ENCODE results near the gene ZNF385B. TPM values are rescaled to one million over a fixed set of nuclear protein-coding genes. Genes with fewer than 3 reads are reported as not detected.

The ZNF385B gene
- polyA plus RNA-seq, 1 donor from 2014 or later: 0.31 TPM

DNA sequence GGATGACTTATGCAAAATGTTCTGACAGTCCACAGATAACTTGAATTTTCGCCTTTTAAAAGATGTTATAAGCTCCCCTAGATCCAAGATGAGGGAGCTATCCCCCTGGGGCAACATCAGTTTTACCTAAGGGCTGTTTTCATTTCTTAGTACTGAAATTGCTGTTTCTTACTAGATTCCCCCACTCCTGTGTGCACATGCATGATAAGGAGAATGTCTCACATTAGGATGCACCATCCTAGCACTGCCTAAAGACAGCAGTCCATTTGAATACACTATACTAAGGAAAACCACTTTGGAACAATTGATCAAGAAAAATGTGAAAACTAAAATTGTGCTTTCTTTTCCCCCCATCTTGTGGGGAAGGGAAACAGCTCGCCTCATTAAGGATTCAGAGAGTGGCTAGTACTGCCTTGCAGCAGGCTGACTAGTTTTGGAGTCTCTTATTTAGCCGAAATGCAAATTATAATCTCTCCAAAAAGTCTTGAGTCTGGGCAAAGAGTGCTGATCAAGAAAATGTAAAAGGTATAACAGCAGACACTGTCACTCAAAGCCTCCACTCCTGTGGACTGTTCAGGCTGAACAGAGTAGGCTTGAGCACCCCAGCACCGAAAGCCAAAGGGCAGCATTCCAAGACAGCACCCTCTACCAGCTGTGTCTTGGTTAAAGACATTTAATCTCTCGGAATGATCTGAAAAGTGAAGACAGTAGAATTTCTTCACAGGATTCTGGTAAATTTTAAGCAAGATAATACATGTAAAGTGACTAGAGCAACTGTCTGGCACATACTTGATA is 65.0 kb downstream of the ZNF385B start:
- TF ChIP-seq EP300 (conservative IDR thresholded peaks at IDR 0.05; ENCODE audit: poor library complexity, severe bottlenecking) (no peak), POLR2AphosphoS5 (IDR thresholded peaks at IDR 0.05) (no peak), EZH2 (IDR thresholded peaks at IDR 0.05; ENCODE audit: borderline replicate concordance, insufficient read depth, low read length, poor library complexity, severe bottlenecking) (no peak), SMC3 (conservative IDR thresholded peaks at IDR 0.05; ENCODE audit: poor library complexity) (no peak), MXI1 (conservative IDR thresholded peaks at IDR 0.05; ENCODE audit: poor library complexity, severe bottlenecking) (no peak)
- H3F3A ChIP-seq (ENCODE audit: insufficient read depth, low read length, poor library complexity, severe bottlenecking): no peaks in the 10 kb centered on the region
- no peaks in the 10 kb centered on the region for H3K79me2 ChIP-seq (replicated peaks; ENCODE audit: insufficient read depth, low read length)
- H2AFZ ChIP-seq (ENCODE audit: low read depth, low read length): no peak overlapping the region
- H3K27ac ChIP-seq (ENCODE audit: low read length): no peak overlapping the region
- H4K20me1 ChIP-seq (ENCODE audit: insufficient read depth): no peaks in the 10 kb centered on the region
- no peak overlapping the region for H3K4me2 ChIP-seq (ENCODE audit: low read length)
- H3K9me2 ChIP-seq (ENCODE audit: insufficient read depth, low read length): no peaks in the 10 kb centered on the region
- H3K9ac ChIP-seq (ENCODE audit: low read length): no peak overlapping the region
- H3K36me3 ChIP-seq (ENCODE audit: insufficient read depth, low read length): no peaks in the 10 kb centered on the region
- no peaks in the 10 kb centered on the region for H3K9me3 ChIP-seq (ENCODE audit: low read length)
- H3K4me3 ChIP-seq (ENCODE audit: low read length): no peak overlapping the region
- H3K27me3 ChIP-seq (ENCODE audit: insufficient read depth, low read depth, low read length): no peaks in the 10 kb centered on the region

DNA sequence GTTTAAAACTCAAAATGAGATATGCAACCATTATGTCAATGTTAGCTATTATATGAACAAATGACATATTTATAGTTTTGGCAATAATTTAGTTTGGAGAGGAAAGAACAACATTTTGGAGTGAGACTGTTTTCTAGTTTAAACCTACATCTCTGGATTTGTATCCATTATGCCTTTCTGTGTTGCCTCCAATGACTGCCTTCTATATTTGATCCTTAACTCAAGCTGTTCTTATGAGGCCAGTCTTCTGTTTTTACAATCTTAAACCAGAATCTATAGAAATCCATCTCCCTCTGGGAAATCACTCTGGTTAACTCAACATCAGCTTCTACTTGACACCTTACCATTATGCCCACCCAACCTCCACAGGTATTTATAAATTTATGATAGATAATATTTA is 67.5 kb downstream of the ZNF385B start:
- TF ChIP-seq SMC3 (conservative IDR thresholded peaks at IDR 0.05; ENCODE audit: poor library complexity) (no peak), EZH2 (IDR thresholded peaks at IDR 0.05; ENCODE audit: borderline replicate concordance, insufficient read depth, low read length, poor library complexity, severe bottlenecking) (no peak), TAF1 (IDR thresholded peaks at IDR 0.05; ENCODE audit: low read depth) (no peak), RAD21 (conservative IDR thresholded peaks at IDR 0.05) (no peak), MXI1 (conservative IDR thresholded peaks at IDR 0.05; ENCODE audit: poor library complexity, severe bottlenecking) (no peak), POLR2AphosphoS5 (IDR thresholded peaks at IDR 0.05) (no peak), CTCF (IDR thresholded peaks at IDR 0.05; ENCODE audit: poor library complexity, severe bottlenecking) (no peak), EP300 (conservative IDR thresholded peaks at IDR 0.05; ENCODE audit: poor library complexity, severe bottlenecking) (no peak)
- TF ChIP-seq, protein P1, sequence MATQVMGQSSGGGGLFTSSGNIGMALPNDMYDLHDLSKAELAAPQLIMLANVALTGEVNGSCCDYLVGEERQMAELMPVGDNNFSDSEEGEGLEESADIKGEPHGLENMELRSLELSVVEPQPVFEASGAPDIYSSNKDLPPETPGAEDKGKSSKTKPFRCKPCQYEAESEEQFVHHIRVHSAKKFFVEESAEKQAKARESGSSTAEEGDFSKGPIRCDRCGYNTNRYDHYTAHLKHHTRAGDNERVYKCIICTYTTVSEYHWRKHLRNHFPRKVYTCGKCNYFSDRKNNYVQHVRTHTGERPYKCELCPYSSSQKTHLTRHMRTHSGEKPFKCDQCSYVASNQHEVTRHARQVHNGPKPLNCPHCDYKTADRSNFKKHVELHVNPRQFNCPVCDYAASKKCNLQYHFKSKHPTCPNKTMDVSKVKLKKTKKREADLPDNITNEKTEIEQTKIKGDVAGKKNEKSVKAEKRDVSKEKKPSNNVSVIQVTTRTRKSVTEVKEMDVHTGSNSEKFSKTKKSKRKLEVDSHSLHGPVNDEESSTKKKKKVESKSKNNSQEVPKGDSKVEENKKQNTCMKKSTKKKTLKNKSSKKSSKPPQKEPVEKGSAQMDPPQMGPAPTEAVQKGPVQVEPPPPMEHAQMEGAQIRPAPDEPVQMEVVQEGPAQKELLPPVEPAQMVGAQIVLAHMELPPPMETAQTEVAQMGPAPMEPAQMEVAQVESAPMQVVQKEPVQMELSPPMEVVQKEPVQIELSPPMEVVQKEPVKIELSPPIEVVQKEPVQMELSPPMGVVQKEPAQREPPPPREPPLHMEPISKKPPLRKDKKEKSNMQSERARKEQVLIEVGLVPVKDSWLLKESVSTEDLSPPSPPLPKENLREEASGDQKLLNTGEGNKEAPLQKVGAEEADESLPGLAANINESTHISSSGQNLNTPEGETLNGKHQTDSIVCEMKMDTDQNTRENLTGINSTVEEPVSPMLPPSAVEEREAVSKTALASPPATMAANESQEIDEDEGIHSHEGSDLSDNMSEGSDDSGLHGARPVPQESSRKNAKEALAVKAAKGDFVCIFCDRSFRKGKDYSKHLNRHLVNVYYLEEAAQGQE (IDR thresholded peaks at IDR 0.05; ENCODE audit: borderline replicate concordance): no peak
- Histone ChIP-seq H3K79me2 (replicated peaks; ENCODE audit: insufficient read depth, low read length) (no peaks in the 10 kb centered on the region), H3K9me3 (ENCODE audit: low read length) (no peaks in the 10 kb centered on the region), H3K27ac (ENCODE audit: low read length) (no peak overlapping the region), H3K9me2 (ENCODE audit: insufficient read depth, low read length) (no peaks in the 10 kb centered on the region), H3K9ac (ENCODE audit: low read length) (no peak overlapping the region), H3K4me3 (ENCODE audit: low read length) (no peak overlapping the region), H3K27me3 (ENCODE audit: insufficient read depth, low read depth, low read length) (no peaks in the 10 kb centered on the region), H4K20me1 (ENCODE audit: insufficient read depth) (no peaks in the 10 kb centered on the region), H3F3A (ENCODE audit: insufficient read depth, low read length, poor library complexity, severe bottlenecking) (no peaks in the 10 kb centered on the region), H2AFZ (ENCODE audit: low read depth, low read length) (no peak overlapping the region), H3K4me2 (ENCODE audit: low read length) (no peak overlapping the region), H3K36me3 (ENCODE audit: insufficient read depth, low read length) (no peaks in the 10 kb centered on the region)

Data from neural cell (in vitro differentiated cells).